Activated T-cell treated with anti-CD3 and anti-CD28 coated beads, Interleukin-2, amount 50 U/mL, for 4 hours (primary cell): ENCODE results near the gene FHAD1. TPM values are rescaled to one million over a fixed set of nuclear protein-coding genes. Genes with fewer than 3 reads are reported as not detected.

Source experiments
- ATAC-seq, 2 donors: fragments of 200-7000 bp; cut with Tn5 transposase; one replicate each; pipeline ENCODE4 v1.10.0; 2021
- DNase-seq: peaks from one replicate; pipeline ENCODE4 v3.0.0-alpha.2; 2020
- H3K27me3 Mint-ChIP-seq: one replicate; pipeline ENCODE4 v1.8.0; 2021; ENCODE audit warnings: low read depth, mixed read lengths
- H3K36me3 Mint-ChIP-seq: one replicate; pipeline ENCODE4 v1.8.0; 2022; ENCODE audit warnings: mixed read lengths; ENCODE audit not compliant: insufficient read depth
- H3K4me1 Mint-ChIP-seq: one replicate; pipeline ENCODE4 v1.8.0; 2021; ENCODE audit warnings: low read depth, mixed read lengths
- H3K4me3 Mint-ChIP-seq: one replicate; pipeline ENCODE4 v1.8.0; 2021; ENCODE audit warnings: mild to moderate bottlenecking, moderate library complexity, mixed read lengths
- H3K9me3 Mint-ChIP-seq: one replicate; pipeline ENCODE4 v1.8.0; 2021; ENCODE audit warnings: mixed read lengths
- total RNA-seq, 3 donors: library from RNA; stranded (reverse); gene quantifications; one replicate each; pipeline ENCODE4 v1.2.1, GENCODE V29; 2021

The FHAD1 gene
- total RNA-seq, 3 donors from 2014 or later: 0.08 to 0.50 (median 0.20) TPM

- Mint-ChIP-seq H3K9me3 (no peaks in the 10 kb centered on the region), H3K4me1 (peaks cover 7% of the 10 kb centered on the region), H3K4me3 (no peak overlapping the region), H3K36me3 (no peaks in the 10 kb centered on the region), H3K27me3 (peaks cover 15% of the 10 kb centered on the region)
- DNase-seq: no peak
- no peak for ATAC-seq
Observed at GRCh38 chr1:15444468-15445389, 197.7 kb downstream of the FHAD1 start.

GRCh38 chr1:15445390-15446122 is 198.5 kb downstream of the FHAD1 start:
- no peak overlapping the region for H3K4me3 Mint-ChIP-seq
- H3K4me1 Mint-ChIP-seq: peaks cover 7% of the 10 kb centered on the region
- peaks cover 16% of the 10 kb centered on the region for H3K27me3 Mint-ChIP-seq
- no peaks in the 10 kb centered on the region for H3K36me3 Mint-ChIP-seq
- no peak for ATAC-seq
- no peaks in the 10 kb centered on the region for H3K9me3 Mint-ChIP-seq
- DNase-seq: no peak

DNA sequence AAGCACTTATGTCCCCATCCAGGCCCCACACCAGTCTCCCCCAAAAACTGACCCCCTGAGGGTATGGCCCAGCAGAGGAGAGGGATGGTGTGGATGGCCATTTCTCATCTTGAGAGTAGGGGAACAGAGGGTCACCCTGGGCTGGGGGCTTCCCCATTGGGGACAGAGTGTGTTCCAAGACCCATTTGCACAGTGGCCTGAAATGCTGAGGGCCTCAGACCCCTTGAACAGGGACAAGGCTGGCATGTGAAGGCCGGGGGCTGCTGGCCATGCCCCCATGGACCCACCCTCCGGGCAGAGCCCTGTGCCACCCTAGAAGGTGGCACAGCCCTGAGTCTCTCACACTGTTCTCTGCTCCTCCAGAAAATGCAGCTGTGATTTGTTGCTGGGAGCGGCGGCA is 199.2 kb downstream of the FHAD1 start:
- H3K27me3 Mint-ChIP-seq: peaks cover 19% of the 10 kb centered on the region
- H3K4me1 Mint-ChIP-seq: peaks cover 7% of the 10 kb centered on the region
- H3K9me3 Mint-ChIP-seq: no peaks in the 10 kb centered on the region
- ATAC-seq (no peak), DNase-seq (no peak)
- H3K4me3 Mint-ChIP-seq: no peak overlapping the region
- no peaks in the 10 kb centered on the region for H3K36me3 Mint-ChIP-seq

Other genes starting within 250 kb of the FHAD1 start
- gene TMEM51, start 93.5 kb upstream of the FHAD1 start, total RNA-seq: under 1 TPM in 1 of 3 donors, not detected in 2; 0.27 TPM
- 10 to 100 TPM; 79.5 to 81.7 (median 80.0) TPM for gene EFHD2, start 162.7 kb downstream of the FHAD1 start, total RNA-seq
- gene CTRC, start 191.2 kb downstream of the FHAD1 start, total RNA-seq: 1 to 10 TPM; 1.4 to 2.6 (median 1.5) TPM
- gene CELA2A, start 209.5 kb downstream of the FHAD1 start, total RNA-seq: under 1 TPM; 0.52 to 0.83 (median 0.53) TPM
- under 1 TPM in 1 of 3 donors, not detected in 2; 0.41 TPM for gene CELA2B, start 228.9 kb downstream of the FHAD1 start, total RNA-seq